GM12874 (cell line): ENCODE results near the gene AKNA.

Experiments
- TF ChIP-seq, protein P1 (sequence below): IDR thresholded peaks from 2 replicates; pipeline ENCODE4 v1.5.1; 2011; ENCODE audit warnings: low read depth, mild to moderate bottlenecking, control low read depth, low read length, moderate library complexity; ENCODE audit not compliant: insufficient read depth

The AKNA gene

DNA sequence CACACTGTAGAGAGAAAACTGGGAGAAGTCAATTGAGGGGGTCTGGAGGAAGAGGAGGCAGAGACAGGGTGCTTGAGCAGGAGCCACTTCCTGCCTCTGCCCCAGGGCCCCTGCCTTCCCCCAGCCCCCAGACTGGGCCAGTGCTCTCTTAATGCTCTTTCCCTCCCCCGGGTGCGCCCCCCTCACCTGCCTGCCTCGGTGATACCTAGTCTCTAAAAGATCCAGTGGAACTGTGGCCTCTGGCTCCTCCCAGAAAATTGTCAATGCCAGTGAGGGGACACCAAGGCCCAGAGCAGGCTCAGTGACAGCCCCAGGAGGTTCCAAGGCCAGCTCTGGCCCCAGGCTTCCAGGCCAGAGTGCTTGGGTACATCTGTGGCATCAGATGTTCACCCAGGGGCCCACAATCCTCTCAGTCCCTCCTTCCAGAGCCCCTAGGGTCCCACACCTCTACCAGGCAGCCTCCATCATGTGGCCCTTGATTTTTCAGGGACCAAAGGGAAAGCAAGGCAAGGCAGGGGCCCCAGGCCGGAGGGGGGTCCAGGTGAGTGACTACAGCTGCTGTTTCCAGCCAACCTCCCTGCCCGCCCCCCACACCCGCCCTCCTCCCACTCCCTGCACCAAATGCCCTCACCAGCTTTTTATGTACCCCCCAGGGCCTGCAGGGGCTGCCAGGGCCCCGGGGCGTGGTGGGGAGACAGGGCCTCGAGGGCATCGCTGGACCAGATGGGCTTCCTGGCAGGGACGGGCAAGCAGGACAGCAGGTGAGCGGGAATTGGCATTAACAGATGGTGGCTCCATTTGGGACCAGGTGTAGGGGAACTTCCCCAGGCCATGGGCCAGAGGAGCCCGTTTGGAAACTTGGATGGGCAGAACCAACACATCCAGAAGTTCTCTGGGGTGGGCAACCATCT, 98.0 kb downstream of the AKNA start:
- TF ChIP-seq, protein P1, sequence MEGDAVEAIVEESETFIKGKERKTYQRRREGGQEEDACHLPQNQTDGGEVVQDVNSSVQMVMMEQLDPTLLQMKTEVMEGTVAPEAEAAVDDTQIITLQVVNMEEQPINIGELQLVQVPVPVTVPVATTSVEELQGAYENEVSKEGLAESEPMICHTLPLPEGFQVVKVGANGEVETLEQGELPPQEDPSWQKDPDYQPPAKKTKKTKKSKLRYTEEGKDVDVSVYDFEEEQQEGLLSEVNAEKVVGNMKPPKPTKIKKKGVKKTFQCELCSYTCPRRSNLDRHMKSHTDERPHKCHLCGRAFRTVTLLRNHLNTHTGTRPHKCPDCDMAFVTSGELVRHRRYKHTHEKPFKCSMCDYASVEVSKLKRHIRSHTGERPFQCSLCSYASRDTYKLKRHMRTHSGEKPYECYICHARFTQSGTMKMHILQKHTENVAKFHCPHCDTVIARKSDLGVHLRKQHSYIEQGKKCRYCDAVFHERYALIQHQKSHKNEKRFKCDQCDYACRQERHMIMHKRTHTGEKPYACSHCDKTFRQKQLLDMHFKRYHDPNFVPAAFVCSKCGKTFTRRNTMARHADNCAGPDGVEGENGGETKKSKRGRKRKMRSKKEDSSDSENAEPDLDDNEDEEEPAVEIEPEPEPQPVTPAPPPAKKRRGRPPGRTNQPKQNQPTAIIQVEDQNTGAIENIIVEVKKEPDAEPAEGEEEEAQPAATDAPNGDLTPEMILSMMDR: no peak

DNA sequence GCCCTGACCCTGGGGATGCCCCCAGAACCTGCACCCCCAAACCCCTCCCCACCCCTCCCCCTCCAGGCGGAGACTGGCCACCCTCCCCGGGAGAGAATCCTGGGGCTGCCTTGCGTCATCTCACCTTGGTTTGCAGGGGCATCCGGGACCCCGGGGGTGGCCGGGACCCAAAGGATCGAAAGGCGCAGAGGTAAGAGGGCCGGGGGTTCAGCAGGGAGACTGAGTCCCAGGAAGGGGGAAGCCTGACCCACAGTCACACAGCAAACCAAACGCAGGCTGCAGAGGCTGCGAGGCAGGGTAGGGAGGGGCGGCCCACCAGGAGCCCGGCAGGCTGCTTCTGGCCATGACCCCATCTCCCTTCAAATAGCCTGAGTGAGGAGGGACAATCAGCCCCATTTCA, 98.7 kb downstream of the AKNA start:
- TF ChIP-seq, protein P1: no peak

DNA sequence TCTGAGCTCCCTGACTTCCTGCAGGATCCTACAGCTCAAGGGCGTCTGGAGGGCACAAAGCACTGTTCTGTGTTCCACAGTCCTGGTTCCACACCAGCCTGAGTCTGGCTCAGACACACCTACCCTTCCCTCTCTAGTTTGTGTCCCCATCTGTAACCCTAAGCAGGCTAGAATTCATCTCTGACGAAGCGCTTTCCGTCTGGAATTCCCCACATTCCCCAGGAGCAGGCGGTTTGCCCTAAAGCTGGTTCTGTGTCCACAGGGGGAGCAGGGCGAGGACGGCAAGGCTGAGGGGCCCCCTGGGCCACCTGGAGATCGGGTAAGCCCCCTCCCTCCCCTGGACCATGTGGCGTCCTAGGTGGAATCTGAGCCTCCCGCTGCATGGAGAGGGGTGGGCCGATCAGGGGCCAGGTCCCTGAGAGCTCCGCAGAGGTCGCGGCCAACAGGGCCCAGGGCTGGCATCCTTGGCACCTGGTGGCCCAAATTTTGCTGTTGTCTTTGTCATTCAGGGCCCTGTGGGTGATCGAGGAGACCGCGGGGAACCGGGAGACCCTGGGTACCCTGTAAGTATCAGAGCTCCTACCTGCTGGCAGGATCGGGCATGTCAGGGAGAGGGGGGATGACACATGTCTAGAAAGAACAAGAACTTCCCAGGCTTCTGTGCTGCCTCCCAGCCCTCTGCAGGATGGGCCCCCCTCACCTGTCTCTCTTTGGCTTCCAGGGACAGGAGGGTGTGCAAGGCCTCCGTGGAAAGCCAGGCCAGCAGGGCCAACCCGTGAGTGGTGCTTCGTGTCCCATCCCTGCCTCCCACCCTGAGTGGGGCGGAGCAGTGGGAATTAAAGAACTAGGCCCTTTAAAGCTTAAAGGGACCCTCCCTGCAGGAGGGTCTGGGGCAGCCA, 99.3 kb downstream of the AKNA start:
- TF ChIP-seq, protein P1: no peak

DNA sequence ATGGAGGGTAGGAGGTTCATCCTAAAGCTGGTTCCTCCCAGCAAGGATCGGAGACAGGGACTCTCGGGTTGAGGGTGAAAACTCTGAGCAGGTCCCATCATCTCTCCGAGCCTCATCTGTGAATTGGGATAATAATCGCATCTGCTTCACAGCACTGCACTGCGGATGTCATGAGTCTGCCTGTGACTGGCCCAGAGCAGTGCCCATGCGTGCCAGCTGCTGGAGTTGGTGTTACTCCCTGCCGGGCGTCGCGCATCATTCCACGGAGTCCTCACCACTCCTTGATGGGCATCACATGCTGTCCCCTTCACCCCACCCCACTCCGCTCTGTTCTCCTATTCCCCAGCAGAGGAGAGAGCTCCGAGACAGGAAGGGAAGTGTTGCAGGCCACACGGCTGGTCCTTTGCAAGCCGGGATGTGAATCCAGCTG, 100.0 kb downstream of the AKNA start:
- TF ChIP-seq, protein P1: no peak

DNA sequence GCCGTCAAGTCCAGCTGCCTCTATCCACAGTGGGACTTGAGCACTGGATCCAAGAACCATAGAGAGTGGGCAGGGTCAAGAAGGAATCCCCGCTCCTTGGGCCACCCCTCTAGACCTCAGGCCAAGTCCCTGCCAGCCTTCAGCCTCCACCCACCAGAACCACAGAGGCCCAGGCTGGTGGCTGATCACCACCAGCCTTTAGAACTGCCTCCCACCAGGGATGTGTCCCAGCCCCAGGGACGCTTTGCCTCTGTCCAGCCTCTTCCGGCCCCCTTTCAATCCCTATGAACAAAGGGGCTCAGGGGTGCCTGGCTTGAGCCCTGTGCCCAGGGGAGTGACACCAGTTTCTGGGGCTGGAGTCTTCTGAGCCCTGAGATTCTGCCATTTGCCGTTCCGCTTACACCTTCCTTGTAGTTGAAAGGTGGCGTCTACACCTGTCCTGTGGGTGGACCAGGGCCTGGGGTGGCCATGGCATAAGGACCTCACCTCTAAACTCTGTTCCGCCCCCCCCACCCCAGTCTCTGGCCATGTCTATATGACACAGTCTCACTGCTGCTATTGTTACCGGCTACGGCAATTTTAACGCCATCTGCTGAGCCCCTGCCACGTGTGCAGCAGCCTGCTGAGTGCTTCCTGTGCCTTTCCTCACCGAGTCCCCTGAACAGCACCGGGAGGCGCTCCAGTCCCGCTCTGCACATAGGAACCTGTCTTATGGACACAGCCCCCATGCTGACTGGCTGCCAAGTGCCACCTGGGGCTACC, 100.6 kb downstream of the AKNA start:
- TF ChIP-seq, protein P1: no peak

DNA sequence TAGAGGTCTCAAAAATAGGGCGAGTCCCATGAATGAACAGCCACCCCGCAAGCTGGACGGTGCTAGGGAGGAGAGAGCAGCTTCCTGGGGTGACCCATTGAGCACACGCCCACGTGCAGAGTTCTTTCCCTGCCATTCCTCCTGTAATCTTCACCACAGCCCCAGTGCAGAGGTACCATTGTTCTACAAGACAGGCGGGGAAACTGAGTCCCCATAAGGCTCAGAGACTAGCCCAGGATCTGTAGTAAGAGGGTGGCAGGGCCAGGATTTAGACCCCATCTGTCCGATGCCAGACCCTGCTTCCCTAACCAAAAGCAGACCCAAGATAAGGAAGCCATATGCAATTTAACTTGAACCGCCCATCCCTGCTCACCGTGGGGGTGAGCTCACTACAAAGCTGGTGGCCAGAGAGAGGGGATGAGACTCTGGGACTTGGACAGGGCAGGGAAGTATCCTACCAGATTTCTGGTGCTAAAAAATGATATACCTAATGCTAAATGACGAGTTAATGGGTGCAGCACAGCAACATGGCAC, 101.6 kb downstream of the AKNA start:
- TF ChIP-seq, protein P1: no peak
